Motor neuron (in vitro differentiated cells): ENCODE results near the gene REG4. TPM values are rescaled to one million over a fixed set of nuclear protein-coding genes. Genes with fewer than 3 reads are reported as not detected.

ENCODE experiments used
- total RNA-seq, 8 experiments: library from RNA; unstranded; fragments of 300-600 nt; gene quantifications; 2 replicates each; pipeline versions ENCODE4 v1.2.3 to v1.2.4, GENCODE V29; 2022

Gene REG4
- total RNA-seq, 8 experiments from 2014 or later: 0.14 to 1.1 (median 0.29) TPM; not detected in 3

Other genes starting within 250 kb of the REG4 start
- 10 to 100 TPM; 10.8 to 47.7 (median 29.9) TPM for gene ZNF697, start 163.2 kb downstream of the REG4 start, total RNA-seq
- 100 to 1,000 TPM in 6 of 8 experiments, 10 to 100 TPM in 2; 39.6 to 288 (median 175) TPM for gene PHGDH, start 99.5 kb downstream of the REG4 start, total RNA-seq
- gene HMGCS2, start 42.6 kb downstream of the REG4 start, total RNA-seq: under 1 TPM in 1 of 8 experiments, not detected in 7; 0.38 TPM
- gene ADAM30, start 85.1 kb upstream of the REG4 start, total RNA-seq: under 1 TPM in 5 of 8 experiments, not detected in 3; 0.05 to 0.43 (median 0.15) TPM